Common myeloid progenitor, CD34-positive (primary cell): ENCODE measurements around the gene MEG3.

Experiments used
- CTCF ChIA-PET: fragments of 350-600 bp; sonication (Branson Sonifier 250); formaldehyde crosslinking; loops from one replicate; lab custom pipeline; 2021; ENCODE audit warnings: antibody characterized with exemption; lab: Charles Lee
- POLR2A ChIA-PET: fragments of 350-600 bp; sonication (Branson Sonifier 250); formaldehyde crosslinking; loops from one replicate; lab custom pipeline; 2021; ENCODE audit warnings: antibody characterized with exemption; lab: Charles Lee
- DNase-seq, 3 donors: peaks; one replicate each; pipeline versions ENCODE4 v3.0.0 to v3.0.0-alpha.2; 2013
- H3K27ac ChIP-seq, 2 experiments: 1 replicate in 1 of 2; 2 replicates in 1 of 2; pipeline ENCODE4 v1.7.0; 2013; ENCODE audit warnings: inconsistent platforms in 2 of 2, low read length in 2 of 2, mild to moderate bottlenecking in 2 of 2, low read depth in 1 of 2, moderate library complexity in 1 of 2; ENCODE audit not compliant: severe bottlenecking in 2 of 2, insufficient read depth in 1 of 2, poor library complexity in 1 of 2
- H3K27me3 ChIP-seq, 5 experiments: replicated peaks in 2 of 5; 1 replicate in 3 of 5; 2 replicates in 2 of 5; pipeline versions ENCODE4 v1.6.1 to v1.7.0; 2013; ENCODE audit warnings: low read length in 4 of 5, mild to moderate bottlenecking in 2 of 5, moderate library complexity in 2 of 5, inconsistent platforms in 1 of 5; ENCODE audit not compliant: insufficient read depth in 5 of 5, control insufficient read depth in 4 of 5
- H3K36me3 ChIP-seq, 4 experiments: 1 replicate in 2 of 4; 2 replicates in 2 of 4; pipeline versions ENCODE4 v1.6.1 to v1.7.0; 2013; ENCODE audit warnings: low read length in 3 of 4, control low read depth in 1 of 4, mild to moderate bottlenecking in 1 of 4; ENCODE audit not compliant: control insufficient read depth in 4 of 4, insufficient read depth in 4 of 4
- H3K4me1 ChIP-seq, 4 experiments: 1 replicate in 3 of 4; 2 replicates in 1 of 4; pipeline versions ENCODE4 v1.6.1 to v1.7.1; 2013; ENCODE audit warnings: low read length in 3 of 4, mild to moderate bottlenecking in 3 of 4, control low read depth in 1 of 4, inconsistent platforms in 1 of 4, moderate library complexity in 1 of 4; ENCODE audit not compliant: control insufficient read depth in 4 of 4, insufficient read depth in 4 of 4; ENCODE audit errors: control extremely low read depth in 1 of 4
- H3K4me3 ChIP-seq, 7 experiments: 1 replicate in 4 of 7; 2 replicates in 3 of 7; pipeline versions ENCODE4 v1.5.1 to v1.7.0; 2013; ENCODE audit warnings: mild to moderate bottlenecking in 7 of 7, low read length in 6 of 7, moderate library complexity in 6 of 7, inconsistent platforms in 2 of 7, low read depth in 2 of 7, control low read depth in 1 of 7; ENCODE audit not compliant: insufficient read depth in 4 of 7, control insufficient read depth in 1 of 7; ENCODE audit errors: extremely low read depth in 1 of 7
- H3K9me3 ChIP-seq, 5 experiments: 1 replicate in 4 of 5; 2 replicates in 1 of 5; pipeline versions ENCODE4 v1.6.1 to v1.7.1; 2013; ENCODE audit warnings: low read length in 4 of 5, mild to moderate bottlenecking in 2 of 5, inconsistent platforms in 1 of 5, low read depth in 1 of 5, moderate library complexity in 1 of 5; ENCODE audit not compliant: control insufficient read depth in 4 of 5, insufficient read depth in 2 of 5; ENCODE audit errors: control extremely low read depth in 1 of 5
- WGBS: methylation state at CpG from one replicate; pipeline ENCODE4 v1.1.5; 2013; ENCODE audit not compliant: insufficient coverage; 5-methylcytosine and 5-hydroxymethylcytosine counted together

MEG3 gene

GRCh38 chr14:100856056-100856950 lies 30.4 kb downstream of the MEG3 start:
- H3K4me1 ChIP-seq: peaks cover 0 to 6% (median 3%) of the 10 kb centered on the region in 4 experiments

GRCh38 chr14:100857233-100857922 lies 31.5 kb downstream of the MEG3 start:
- Histone ChIP-seq H3K36me3 (no peaks in the 10 kb centered on the region), H3K4me3 (no peak overlapping the region), H3K4me1 (peaks cover 0 to 6% (median 3%) of the 10 kb centered on the region in 4 experiments), H3K27ac (no peak overlapping the region), H3K9me3 (no peaks in the 10 kb centered on the region), H3K27me3 (no peaks in the 10 kb centered on the region)
- ChIA-PET POLR2A (no interaction called here), CTCF (no interaction called here)
- WGBS: 100% methylated on average over 1 of the region's 14 CpGs
- peak in 1 of 3 donors; percentile 30 for DNase-seq

More at GRCh38 chr14:100856056-100856950, 30.4 kb downstream of the MEG3 start:
- H3K36me3 ChIP-seq: no peaks in the 10 kb centered on the region
- ChIA-PET CTCF (interaction anchor here (1.2 to 2.5 kb wide), 2 partner anchors 9 to 43 kb away, joined by 3 to 8 read pairs; no protein-coding TSS in a partner anchor), POLR2A (no interaction called here)
- H3K27me3 ChIP-seq: no peaks in the 10 kb centered on the region
- H3K9me3 ChIP-seq: no peaks in the 10 kb centered on the region
- H3K27ac ChIP-seq: no peak overlapping the region
- H3K4me3 ChIP-seq: no peak overlapping the region
- no peak for DNase-seq
- 96% methylated on average over 18 of the region's 20 CpGs for WGBS

GRCh38 chr14:100857923-100858837 lies 32.3 kb downstream of the MEG3 start:
- ChIA-PET CTCF (no interaction called here), POLR2A (no interaction called here)
- H3K9me3 ChIP-seq: no peaks in the 10 kb centered on the region

DNA sequence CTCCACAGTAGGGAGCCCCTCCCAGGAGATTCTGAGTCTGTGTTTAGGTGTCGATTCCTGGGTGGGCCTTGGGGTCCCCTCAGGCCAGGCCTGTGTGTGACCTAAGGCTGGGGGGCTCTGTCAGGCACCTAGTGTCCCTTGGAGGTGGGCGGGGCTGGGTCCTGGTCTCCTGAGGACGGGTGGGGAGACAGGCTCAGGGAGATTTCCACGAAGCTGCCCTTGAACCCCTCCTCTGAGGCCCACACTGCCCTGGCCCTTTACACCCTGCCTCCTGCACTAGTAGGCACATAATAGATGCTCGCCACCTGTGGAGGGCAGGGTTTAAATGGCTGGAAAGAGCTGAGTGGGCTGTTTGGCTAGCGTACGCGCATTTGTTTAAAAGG lies 32.9 kb downstream of the MEG3 start:
- Histone ChIP-seq H3K36me3 (no peaks in the 10 kb centered on the region), H3K9me3 (no peaks in the 10 kb centered on the region), H3K27ac (no peak overlapping the region), H3K4me1 (peaks cover 0 to 6% (median 3%) of the 10 kb centered on the region in 4 experiments), H3K27me3 (no peaks in the 10 kb centered on the region), H3K4me3 (no peak overlapping the region)
- 88% methylated on average over 1 of the region's 8 CpGs for WGBS
- no peak for DNase-seq
- ChIA-PET CTCF (no interaction called here), POLR2A (no interaction called here)

More at GRCh38 chr14:100857923-100858837, 32.3 kb downstream of the MEG3 start:
- Histone ChIP-seq H3K4me3 (no peak overlapping the region), H3K36me3 (no peaks in the 10 kb centered on the region), H3K27me3 (no peaks in the 10 kb centered on the region), H3K4me1 (peaks cover 0 to 6% (median 3%) of the 10 kb centered on the region in 4 experiments), H3K27ac (no peak overlapping the region)
- no peak for DNase-seq
- 95% methylated on average over 10 of the region's 17 CpGs for WGBS

DNA sequence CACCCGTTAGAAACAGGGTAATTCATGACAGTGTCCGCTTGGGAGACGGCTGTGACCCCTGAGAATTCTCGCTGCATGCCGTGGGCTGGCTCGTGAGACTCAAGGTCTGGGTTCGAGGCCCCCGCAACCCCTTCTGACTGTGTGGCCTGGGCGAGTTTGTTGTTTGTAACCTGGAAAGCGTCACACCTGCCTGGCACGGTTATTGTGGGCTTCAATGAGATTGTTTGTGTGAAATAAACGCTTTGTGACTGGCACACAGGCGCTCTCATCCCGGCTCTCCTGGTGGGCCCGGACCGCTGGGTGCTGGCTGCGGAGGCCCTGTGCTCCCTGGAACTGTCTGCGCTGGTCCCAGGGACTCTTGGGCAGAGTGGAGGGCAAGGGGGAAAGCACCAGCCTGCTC lies 33.9 kb downstream of the MEG3 start:
- no peaks in the 10 kb centered on the region for H3K36me3 ChIP-seq
- CTCF ChIA-PET: no interaction called here
- 99% methylated on average over 18 of the region's 18 CpGs for WGBS

GRCh38 chr14:100860556-100861187 lies 34.8 kb downstream of the MEG3 start:
- CTCF ChIA-PET: no interaction called here
- no peak for DNase-seq
- WGBS: 97% methylated on average over 9 of the region's 19 CpGs
- Histone ChIP-seq H3K9me3 (no peaks in the 10 kb centered on the region), H3K4me3 (no peak overlapping the region), H3K4me1 (peaks cover 0 to 6% (median 3%) of the 10 kb centered on the region in 4 experiments), H3K27ac (no peak overlapping the region), H3K36me3 (no peaks in the 10 kb centered on the region), H3K27me3 (no peaks in the 10 kb centered on the region)
- POLR2A ChIA-PET: interaction anchor here (0.5 kb wide), 1 partner anchor 875 kb away, joined by 5 read pairs; no protein-coding TSS in a partner anchor

More for the DNA sequence above, 33.9 kb downstream of the MEG3 start:
- Histone ChIP-seq H3K4me1 (peaks cover 0 to 6% (median 3%) of the 10 kb centered on the region in 4 experiments), H3K4me3 (no peak overlapping the region), H3K9me3 (no peaks in the 10 kb centered on the region), H3K27me3 (no peaks in the 10 kb centered on the region), H3K27ac (no peak overlapping the region)
- no peak for DNase-seq
- POLR2A ChIA-PET: no interaction called here
